ENCODE results near the gene ATRN. TPM values are rescaled to one million over a fixed set of nuclear protein-coding genes. Genes with fewer than 3 reads are reported as not detected.

Gene ATRN
- polyA plus RNA-seq, 1 donor (not counting 4 experiments of a cell fraction or from before 2014, with no cell fraction given): 49.9 TPM

DNA sequence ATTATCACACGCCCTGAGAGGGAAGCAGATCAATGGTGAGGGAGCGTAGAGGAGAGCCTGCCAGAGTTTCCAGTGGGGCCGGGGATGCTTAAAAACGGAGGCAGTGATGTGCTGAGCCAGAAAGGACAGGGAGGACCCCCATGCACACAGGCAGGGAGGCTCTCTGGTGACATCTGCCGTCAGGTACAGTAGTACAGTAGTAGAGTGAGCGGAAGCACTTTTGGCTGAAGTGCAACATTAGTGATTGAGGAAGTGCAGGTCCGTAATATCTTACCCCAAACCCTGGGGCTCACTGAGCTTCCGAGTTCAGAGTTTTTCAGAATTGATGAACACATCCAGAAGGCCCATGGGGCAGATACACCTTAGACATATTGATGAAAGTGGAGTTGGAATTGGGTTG, 150.3 kb downstream of the ATRN start:
- FAIRE-seq (no peak), DNase-seq (ENCODE audit: low read depth, low spot score) (no peak)
- TF ChIP-seq, protein P1, sequence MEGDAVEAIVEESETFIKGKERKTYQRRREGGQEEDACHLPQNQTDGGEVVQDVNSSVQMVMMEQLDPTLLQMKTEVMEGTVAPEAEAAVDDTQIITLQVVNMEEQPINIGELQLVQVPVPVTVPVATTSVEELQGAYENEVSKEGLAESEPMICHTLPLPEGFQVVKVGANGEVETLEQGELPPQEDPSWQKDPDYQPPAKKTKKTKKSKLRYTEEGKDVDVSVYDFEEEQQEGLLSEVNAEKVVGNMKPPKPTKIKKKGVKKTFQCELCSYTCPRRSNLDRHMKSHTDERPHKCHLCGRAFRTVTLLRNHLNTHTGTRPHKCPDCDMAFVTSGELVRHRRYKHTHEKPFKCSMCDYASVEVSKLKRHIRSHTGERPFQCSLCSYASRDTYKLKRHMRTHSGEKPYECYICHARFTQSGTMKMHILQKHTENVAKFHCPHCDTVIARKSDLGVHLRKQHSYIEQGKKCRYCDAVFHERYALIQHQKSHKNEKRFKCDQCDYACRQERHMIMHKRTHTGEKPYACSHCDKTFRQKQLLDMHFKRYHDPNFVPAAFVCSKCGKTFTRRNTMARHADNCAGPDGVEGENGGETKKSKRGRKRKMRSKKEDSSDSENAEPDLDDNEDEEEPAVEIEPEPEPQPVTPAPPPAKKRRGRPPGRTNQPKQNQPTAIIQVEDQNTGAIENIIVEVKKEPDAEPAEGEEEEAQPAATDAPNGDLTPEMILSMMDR (optimal IDR thresholded peaks at IDR 0.05 in 1 of 3, IDR thresholded peaks at IDR 0.05 in 1 of 3, conservative IDR thresholded peaks at IDR 0.05 in 1 of 3; ENCODE audit: extremely low read depth in 1 of 3, insufficient read depth in 2 of 3, low read length in 3 of 3): no peak
- TF ChIP-seq EZH2 (IDR thresholded peaks at IDR 0.05; ENCODE audit: low read length): no peak
- no peak overlapping the region for H3K4me2 ChIP-seq (ENCODE audit: control insufficient read depth, extremely low read depth, insufficient read depth, low read depth, low read length)
- no peaks in the 10 kb centered on the region for H3K79me2 ChIP-seq (ENCODE audit: control insufficient read depth, insufficient read depth, low read length)
- no peaks in the 10 kb centered on the region for H3K9me1 ChIP-seq (ENCODE audit: control insufficient read depth, extremely low read depth, insufficient read depth, low read length)
- no peaks in the 10 kb centered on the region for H3K4me1 ChIP-seq (ENCODE audit: control insufficient read depth, extremely low read depth, insufficient read depth, low read length)
- H4K20me1 ChIP-seq (ENCODE audit: control insufficient read depth, extremely low read depth, insufficient read depth, low read length): no peaks in the 10 kb centered on the region
- dilution Hi-C loops (cut with MboI; ENCODE audit: extremely low pct_ligation_motif_present, low sequenced_read_pairs): no loop called here
- no peak overlapping the region for H3K4me3 ChIP-seq (ENCODE audit: control insufficient read depth in 2 of 3, extremely low read depth in 1 of 3, insufficient read depth in 2 of 3, low read depth in 1 of 3, low read length in 3 of 3)
- H3K36me3 ChIP-seq (ENCODE audit: control insufficient read depth in 2 of 2, extremely low read depth in 1 of 2, insufficient read depth in 2 of 2, low read length in 2 of 2): peaks cover 4 to 6% of the 10 kb centered on the region in 2 experiments
- no peaks in the 10 kb centered on the region for H3K9me3 ChIP-seq (ENCODE audit: control insufficient read depth, low read depth, low read length)
- H3K9ac ChIP-seq (ENCODE audit: control insufficient read depth, extremely low read depth, insufficient read depth, low read length): no peak overlapping the region
- H2AFZ ChIP-seq (ENCODE audit: control insufficient read depth, low read length): no peak overlapping the region
- no peak overlapping the region for H3K27ac ChIP-seq (ENCODE audit: control insufficient read depth, insufficient read depth, low read length)
- H3K27me3 ChIP-seq (ENCODE audit: control insufficient read depth, extremely low read depth, insufficient read depth, low read length): no peaks in the 10 kb centered on the region

DNA sequence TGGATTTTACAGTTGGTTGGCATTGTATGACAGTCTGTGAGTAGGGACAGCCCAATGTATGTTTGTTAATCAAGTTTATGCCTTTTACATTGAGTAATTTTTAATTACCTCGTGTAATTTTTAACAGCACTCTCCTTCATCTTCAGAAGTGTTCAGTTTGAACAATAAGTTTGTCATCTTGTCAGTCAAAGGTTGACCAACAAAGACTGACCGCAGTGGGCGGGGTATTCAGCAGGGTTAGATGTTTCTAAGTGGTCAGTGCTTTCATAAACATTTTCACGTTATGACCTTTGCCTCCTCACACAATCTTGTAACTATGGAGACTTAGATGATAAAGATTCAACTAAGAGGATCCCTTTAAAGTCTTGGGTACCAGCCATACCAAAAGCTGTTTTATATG, 151.6 kb downstream of the ATRN start:
- no peak overlapping the region for H2AFZ ChIP-seq (ENCODE audit: control insufficient read depth, low read length)
- no peak overlapping the region for H3K4me2 ChIP-seq (ENCODE audit: control insufficient read depth, extremely low read depth, insufficient read depth, low read depth, low read length)
- no peaks in the 10 kb centered on the region for H3K27me3 ChIP-seq (ENCODE audit: control insufficient read depth, extremely low read depth, insufficient read depth, low read length)
- dilution Hi-C loops (cut with MboI; ENCODE audit: extremely low pct_ligation_motif_present, low sequenced_read_pairs): no loop called here
- peaks cover 0 to 5% of the 10 kb centered on the region in 2 experiments for H3K36me3 ChIP-seq (ENCODE audit: control insufficient read depth in 2 of 2, extremely low read depth in 1 of 2, insufficient read depth in 2 of 2, low read length in 2 of 2)
- H3K4me3 ChIP-seq (ENCODE audit: control insufficient read depth in 2 of 3, extremely low read depth in 1 of 3, insufficient read depth in 2 of 3, low read depth in 1 of 3, low read length in 3 of 3): no peak overlapping the region
- no peaks in the 10 kb centered on the region for H3K9me1 ChIP-seq (ENCODE audit: control insufficient read depth, extremely low read depth, insufficient read depth, low read length)
- no peaks in the 10 kb centered on the region for H3K4me1 ChIP-seq (ENCODE audit: control insufficient read depth, extremely low read depth, insufficient read depth, low read length)
- no peaks in the 10 kb centered on the region for H3K9me3 ChIP-seq (ENCODE audit: control insufficient read depth, low read depth, low read length)
- H4K20me1 ChIP-seq (ENCODE audit: control insufficient read depth, extremely low read depth, insufficient read depth, low read length): no peaks in the 10 kb centered on the region
- H3K79me2 ChIP-seq (ENCODE audit: control insufficient read depth, insufficient read depth, low read length): no peaks in the 10 kb centered on the region
- no peak for DNase-seq (ENCODE audit: low read depth, low spot score)
- no peak overlapping the region for H3K9ac ChIP-seq (ENCODE audit: control insufficient read depth, extremely low read depth, insufficient read depth, low read length)
- no peak for TF ChIP-seq EZH2 (IDR thresholded peaks at IDR 0.05; ENCODE audit: low read length)
- TF ChIP-seq, protein P1 (optimal IDR thresholded peaks at IDR 0.05 in 1 of 3, IDR thresholded peaks at IDR 0.05 in 1 of 3, conservative IDR thresholded peaks at IDR 0.05 in 1 of 3; ENCODE audit: extremely low read depth in 1 of 3, insufficient read depth in 2 of 3, low read length in 3 of 3): no peak
- no peak overlapping the region for H3K27ac ChIP-seq (ENCODE audit: control insufficient read depth, insufficient read depth, low read length)
- no peak for FAIRE-seq

Data from keratinocyte (primary cell).